PC-9 (cell line): ENCODE measurements around the gene SEMA3C.

Experiments used
- CTCF ChIP-seq: fragments of 200-600 bp; sonication (generic); conservative IDR thresholded peaks from 2 replicates; pipeline ENCODE4 v1.6.1; 2017; ENCODE audit warnings: mixed run types, antibody characterized with exemption, mild to moderate bottlenecking, moderate library complexity
- EZH2 ChIP-seq: fragments of 200-600 bp; sonication (generic); IDR thresholded peaks from 2 replicates; pipeline ENCODE4 v1.8.0; 2017; ENCODE audit warnings: antibody characterized with exemption, low read depth

GRCh38 chr7:80748363-80749042, 170.3 kb downstream of the SEMA3C start:
- TF ChIP-seq CTCF (no peak), EZH2 (no peak)
